HCT116 (cell line): ENCODE results near the gene ARAP1. TPM values are rescaled to one million over a fixed set of nuclear protein-coding genes. Genes with fewer than 3 reads are reported as not detected.
A peak's percentile ranks its signal among the peaks of the same experiment; 100 is the strongest.

Experiments
- ATAC-seq: fragments of 200-7000 bp; cut with Tn5 transposase; 2 replicates; pipeline ENCODE4 v1.9.1; 2020; ENCODE audit warnings: mild to moderate bottlenecking, moderate library complexity
- BruUV-seq: library from RNA; stranded (reverse); fragments of 400-500 nt; replicated peaks from 2 replicates; lab custom pipeline; 2021; lab: Mats Ljungman, UMichigan
- CTCF ChIA-PET: fragments of 300-600 bp; sonication (Branson Sonifier 250); formaldehyde crosslinking; loops from one replicate; lab custom pipeline; 2021; ENCODE audit warnings: antibody characterized with exemption; lab: Charles Lee
- POLR2A ChIA-PET: fragments of 300-600, 350-600 bp; sonication (Branson Sonifier 250); formaldehyde crosslinking; loops from one replicate; lab custom pipeline; 2021; ENCODE audit warnings: antibody characterized with exemption; lab: Charles Lee
- RAD21 ChIA-PET, 2 experiments: fragments of 300-600 bp; sonication (Branson Sonifier 250); formaldehyde crosslinking; loops; one replicate each; lab custom pipeline; 2023; ENCODE audit warnings: low total read pairs in 2 of 2; ENCODE audit not compliant: uncharacterized antibody in 2 of 2, unreplicated experiment in 2 of 2, low non-redundant PET in 1 of 2; lab: Charles Lee
- DNase-seq: peaks from one replicate; pipeline ENCODE4 v3.0.0-alpha.2; 2010; ENCODE audit warnings: low read depth, low spot score
- H2AFZ ChIP-seq: fragments of 200-600 bp; shearing (Covaris generic), sonication (generic); 2 replicates; pipeline ENCODE4 v1.6.1; 2017; ENCODE audit warnings: low read depth, mixed run types, mixed read lengths, antibody characterized with exemption, low read length; ENCODE audit not compliant: poor library complexity, severe bottlenecking
- H3K27ac ChIP-seq: 2 replicates; pipeline ENCODE4 v1.5.1; 2012; ENCODE audit warnings: low read depth, low read length
- H3K27me3 ChIP-seq: fragments of 200-600 bp; sonication (generic); 2 replicates; pipeline ENCODE4 v1.6.1; 2016; ENCODE audit warnings: mixed run types, low read length, mixed read lengths; ENCODE audit not compliant: insufficient read depth
- H3K36me3 ChIP-seq, 2 experiments: fragments of 200-500 bp in 1 of 2; fragments of 200-600 bp in 1 of 2; sonication (Bioruptor generic) in 1 of 2; sonication (generic) in 1 of 2; 2 replicates each; pipeline versions ENCODE4 v1.5.1 to v1.6.1; 2014 to 2016; ENCODE audit warnings: low read length in 2 of 2, inconsistent platforms in 1 of 2, mixed read lengths in 1 of 2, mixed run types in 1 of 2; ENCODE audit not compliant: insufficient read depth in 2 of 2, control insufficient read depth in 1 of 2
- H3K4me1 ChIP-seq, 2 experiments: fragments of 200-600 bp in 1 of 2; sonication (generic) in 1 of 2; 2 replicates each; pipeline versions ENCODE4 v1.5.1 to v1.6.1; 2012 to 2017; ENCODE audit warnings: low read length in 2 of 2, inconsistent platforms in 1 of 2, mild to moderate bottlenecking in 1 of 2, mixed read lengths in 1 of 2, mixed run types in 1 of 2, moderate library complexity in 1 of 2; ENCODE audit not compliant: insufficient read depth in 2 of 2, control insufficient read depth in 1 of 2
- H3K4me2 ChIP-seq: fragments of 200-600 bp; sonication (generic); 2 replicates; pipeline ENCODE4 v1.6.1; 2017; ENCODE audit warnings: mixed run types, low read length, mixed read lengths
- H3K4me3 ChIP-seq, 2 experiments: fragments of 200-600 bp in 1 of 2; sonication (generic) in 1 of 2; replicated peaks in 1 of 2; 2 replicates each; pipeline ENCODE4 v1.5.1; 2011 to 2016; ENCODE audit warnings: low read length in 2 of 2, control low read depth in 1 of 2, low read depth in 1 of 2, mild to moderate bottlenecking in 1 of 2, mixed read lengths in 1 of 2, mixed run types in 1 of 2
- H3K79me2 ChIP-seq: fragments of 200-600 bp; sonication (generic); 2 replicates; pipeline ENCODE4 v1.6.1; 2017; ENCODE audit warnings: mild to moderate bottlenecking, mixed run types, low read length, moderate library complexity, mixed read lengths; ENCODE audit not compliant: insufficient read depth
- H3K9ac ChIP-seq: fragments of 200-600 bp; sonication (generic); 2 replicates; pipeline ENCODE4 v1.6.1; 2016; ENCODE audit warnings: low read length, mixed read lengths
- H3K9me2 ChIP-seq: fragments of 200-600 bp; sonication (generic), shearing (Covaris generic); 2 replicates; pipeline ENCODE4 v1.6.1; 2017; ENCODE audit warnings: mixed run types, mild to moderate bottlenecking, moderate library complexity; ENCODE audit not compliant: insufficient read depth
- H3K9me3 ChIP-seq, 2 experiments: fragments of 200-500 bp in 1 of 2; fragments of 200-600 bp in 1 of 2; sonication (Bioruptor generic) in 1 of 2; sonication (generic) in 1 of 2; 2 replicates each; pipeline ENCODE4 v1.6.1; 2014 to 2017; ENCODE audit warnings: low read length in 2 of 2, mixed read lengths in 2 of 2, inconsistent platforms in 1 of 2, low read depth in 1 of 2, mild to moderate bottlenecking in 1 of 2, mixed run types in 1 of 2, moderate library complexity in 1 of 2; ENCODE audit not compliant: control insufficient read depth in 1 of 2, insufficient read depth in 1 of 2
- H4K20me1 ChIP-seq: fragments of 200-600 bp; sonication (generic), shearing (Covaris generic); 2 replicates; pipeline ENCODE4 v1.6.1; 2017; ENCODE audit warnings: mixed run types, mild to moderate bottlenecking, moderate library complexity; ENCODE audit not compliant: insufficient read depth
- CEBPB ChIP-seq: IDR thresholded peaks from 2 replicates; pipeline ENCODE4 v1.6.1; 2012; ENCODE audit warnings: low read depth
- EGR1 ChIP-seq: IDR thresholded peaks from 2 replicates; pipeline ENCODE4 v1.6.1; 2012; ENCODE audit warnings: low read depth
- EZH2 ChIP-seq: fragments of 200-600 bp; sonication (generic); IDR thresholded peaks from 2 replicates; pipeline ENCODE4 v1.6.1; 2017; ENCODE audit warnings: antibody characterized with exemption, mixed run types
- EZH2phosphoT487 ChIP-seq: fragments of 200-600 bp; IDR thresholded peaks from 2 replicates; pipeline ENCODE4 v1.6.1; 2018; ENCODE audit warnings: antibody characterized with exemption, borderline replicate concordance
- FOSL1 ChIP-seq: IDR thresholded peaks from 2 replicates; pipeline ENCODE4 v1.6.1; 2012; ENCODE audit warnings: low read depth
- JUND ChIP-seq: IDR thresholded peaks from 2 replicates; pipeline ENCODE4 v1.6.1; 2012
- POLR2A ChIP-seq: IDR thresholded peaks from 2 replicates; pipeline ENCODE4 v1.7.0; 2011; ENCODE audit warnings: borderline replicate concordance; ENCODE audit not compliant: insufficient read depth, insufficient read length; ENCODE audit errors: extremely low read depth
- POLR2AphosphoS5 ChIP-seq: IDR thresholded peaks from 2 replicates; pipeline ENCODE4 v1.6.1; 2011; ENCODE audit warnings: mild to moderate bottlenecking, low read depth, low read length, moderate library complexity
- RAD21 ChIP-seq: IDR thresholded peaks from 2 replicates; pipeline ENCODE4 v1.6.1; 2012; ENCODE audit warnings: low read depth, mild to moderate bottlenecking
- SIN3A ChIP-seq: IDR thresholded peaks from 2 replicates; pipeline ENCODE4 v1.6.1; 2012; ENCODE audit warnings: low read depth
- SP1 ChIP-seq: IDR thresholded peaks from 2 replicates; pipeline ENCODE4 v1.6.1; 2012; ENCODE audit warnings: low read depth
- TCF7L2 ChIP-seq: IDR thresholded peaks from 2 replicates; pipeline ENCODE4 v1.7.0; 2011; ENCODE audit warnings: borderline replicate concordance, inconsistent platforms; ENCODE audit not compliant: insufficient read depth, insufficient read length; ENCODE audit errors: extremely low read depth
- ZNF274 ChIP-seq: fragments of 200-500 bp; sonication (Bioruptor generic); IDR thresholded peaks from 2 replicates; pipeline ENCODE4 v1.6.1; 2014; ENCODE audit warnings: mild to moderate bottlenecking, low read depth, low read length, inconsistent platforms
- intact Hi-C: fragments of 100-400 bp; cut with micrococcal nuclease; formaldehyde crosslinking; loops from 2 replicates; pipeline ENCODE4 v1.10.0; 2022
- total RNA-seq: library from RNA; stranded (reverse); gene quantifications from one replicate; pipeline ENCODE4 v1.2.1, GENCODE V29; 2021; ENCODE audit not compliant: unreplicated experiment
- TF ChIP-seq, protein P1 (sequence below): IDR thresholded peaks from 2 replicates; pipeline ENCODE4 v1.6.1; 2012
- TF ChIP-seq, protein P2 (sequence below): IDR thresholded peaks from 2 replicates; pipeline ENCODE4 v1.6.1; 2012; ENCODE audit warnings: low read depth
- TF ChIP-seq, protein P3 (sequence below): IDR thresholded peaks from 2 replicates; pipeline ENCODE4 v1.6.1; 2012

The ARAP1 gene
- total RNA-seq, 1 experiment from 2014 or later: 57.4 TPM

DNA sequence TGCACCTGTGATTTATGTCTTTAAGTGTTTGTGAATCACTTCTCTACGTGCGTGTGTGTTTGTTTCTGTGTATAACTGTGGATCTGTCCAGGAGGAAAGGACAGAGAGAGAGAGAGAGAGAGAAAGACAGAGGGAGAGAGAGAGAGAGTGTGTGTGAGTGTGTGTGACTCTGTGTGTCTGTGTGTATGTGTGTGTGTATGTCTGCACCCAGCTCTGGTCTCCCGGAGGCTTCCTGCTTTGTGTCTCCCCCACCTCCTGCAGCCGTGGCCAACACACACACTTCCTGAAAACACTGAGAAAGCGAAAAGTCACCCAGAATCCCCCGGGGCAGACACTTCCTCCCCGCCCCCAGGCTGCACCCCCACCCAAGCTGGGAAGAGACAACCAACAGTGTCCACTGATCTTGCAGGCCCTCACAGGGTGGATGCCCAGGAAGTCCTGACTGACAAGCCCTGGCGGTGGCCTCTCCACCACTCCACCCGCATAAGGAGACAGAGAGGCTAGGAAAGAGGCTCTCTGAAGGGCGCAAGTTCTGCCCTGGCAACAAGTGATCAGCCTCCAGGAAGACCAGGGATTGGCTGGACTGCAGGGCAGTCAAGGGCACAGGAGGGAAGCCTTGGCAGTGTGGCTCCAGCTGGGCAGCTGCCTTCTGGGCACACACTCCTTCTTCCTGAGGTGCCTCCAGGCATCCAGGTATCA, 30.0 kb downstream of the ARAP1 start:
- Histone ChIP-seq H4K20me1 (no peaks in the 10 kb centered on the region), H3K4me1 (peaks cover 8 to 21% of the 10 kb centered on the region in 2 experiments), H3K4me2 (peak overlapping the region; percentile 94), H3K36me3 (no peaks in the 10 kb centered on the region), H3K27ac (peak overlapping the region; percentile 71), H3K4me3 (peak overlapping the region; percentile 57 to 64), H3K9ac (peak overlapping the region; percentile 69), H2AFZ (peak overlapping the region; percentile 49), H3K27me3 (no peaks in the 10 kb centered on the region), H3K9me2 (no peaks in the 10 kb centered on the region), H3K9me3 (no peaks in the 10 kb centered on the region), H3K79me2 (peaks cover 25% of the 10 kb centered on the region)
- BruUV-seq: no TSS peak
- RAD21 ChIA-PET: interaction anchor here in 1 of 2 experiments (1.4 kb wide), 1 partner anchor 455 kb away, joined by 3 read pairs; no protein-coding TSS in a partner anchor
- no peak; the same call in 1 of the 2 replicates for TF ChIP-seq SIN3A
- TF ChIP-seq EZH2: no peak
- TF ChIP-seq, protein P1, sequence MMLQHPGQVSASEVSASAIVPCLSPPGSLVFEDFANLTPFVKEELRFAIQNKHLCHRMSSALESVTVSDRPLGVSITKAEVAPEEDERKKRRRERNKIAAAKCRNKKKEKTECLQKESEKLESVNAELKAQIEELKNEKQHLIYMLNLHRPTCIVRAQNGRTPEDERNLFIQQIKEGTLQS: no peak
- TF ChIP-seq POLR2AphosphoS5: peak; percentile 72
- TF ChIP-seq EZH2phosphoT487: no peak
- TF ChIP-seq POLR2A: peak; percentile 25
- no peak for TF ChIP-seq FOSL1
- TF ChIP-seq SP1: peak; percentile 76
- POLR2A ChIA-PET: interaction anchor here (1.7 kb wide), 1 partner anchor 28 kb away, joined by 3 read pairs; no protein-coding TSS in a partner anchor
- peak; percentile 81 for DNase-seq
- CTCF ChIA-PET: interaction anchor here (0.7 to 3.7 kb wide), 6 partner anchors 38 to 455 kb away, joined by 3 to 27 read pairs (median 3); partner anchors contain the start of genes ATG16L2 and STARD10
- intact Hi-C loops: no loop called here
- peak; percentile 99 for ATAC-seq

DNA sequence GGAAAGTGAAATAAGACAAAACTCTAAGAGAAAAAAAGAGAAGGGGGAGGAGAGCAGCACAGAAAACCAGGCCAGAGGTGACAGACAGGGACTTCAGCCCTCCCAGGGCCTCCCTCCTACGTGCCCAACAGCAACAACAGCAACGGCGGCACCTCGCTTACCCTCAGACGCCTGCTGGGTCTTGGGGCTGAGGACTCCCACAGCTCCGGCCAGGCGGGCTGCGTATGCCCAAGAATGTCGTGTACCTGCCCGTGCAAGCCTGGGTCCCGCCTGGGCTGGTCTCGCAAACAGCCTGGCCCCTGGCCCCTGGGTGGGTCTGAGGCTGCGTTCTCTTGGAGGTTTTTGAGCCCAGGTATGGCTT, 30.5 kb downstream of the ARAP1 start:
- H3K4me1 ChIP-seq: peaks cover 8 to 21% of the 10 kb centered on the region in 2 experiments
- no peaks in the 10 kb centered on the region for H3K9me3 ChIP-seq
- intact Hi-C loops: no loop called here
- ChIA-PET RAD21 (no interaction called here), POLR2A (interaction anchor here (1.7 kb wide), 1 partner anchor 29 kb away, joined by 3 read pairs; no protein-coding TSS in a partner anchor), CTCF (no interaction called here)
- H2AFZ ChIP-seq: no peak overlapping the region
- peaks cover 25% of the 10 kb centered on the region for H3K79me2 ChIP-seq
- H3K9ac ChIP-seq: peak overlapping the region; percentile 69
- ATAC-seq (no peak), DNase-seq (no peak)
- no peaks in the 10 kb centered on the region for H3K9me2 ChIP-seq
- H3K4me2 ChIP-seq: peak overlapping the region; percentile 94
- peak overlapping the region; percentile 57 to 64 for H3K4me3 ChIP-seq
- no peaks in the 10 kb centered on the region; a peak in 1 of 4 replicates for H3K36me3 ChIP-seq
- no peaks in the 10 kb centered on the region for H4K20me1 ChIP-seq
- BruUV-seq: TSS peak; percentile 70
- peak overlapping the region; percentile 71 for H3K27ac ChIP-seq
- H3K27me3 ChIP-seq: no peaks in the 10 kb centered on the region
- TF ChIP-seq, protein P2, sequence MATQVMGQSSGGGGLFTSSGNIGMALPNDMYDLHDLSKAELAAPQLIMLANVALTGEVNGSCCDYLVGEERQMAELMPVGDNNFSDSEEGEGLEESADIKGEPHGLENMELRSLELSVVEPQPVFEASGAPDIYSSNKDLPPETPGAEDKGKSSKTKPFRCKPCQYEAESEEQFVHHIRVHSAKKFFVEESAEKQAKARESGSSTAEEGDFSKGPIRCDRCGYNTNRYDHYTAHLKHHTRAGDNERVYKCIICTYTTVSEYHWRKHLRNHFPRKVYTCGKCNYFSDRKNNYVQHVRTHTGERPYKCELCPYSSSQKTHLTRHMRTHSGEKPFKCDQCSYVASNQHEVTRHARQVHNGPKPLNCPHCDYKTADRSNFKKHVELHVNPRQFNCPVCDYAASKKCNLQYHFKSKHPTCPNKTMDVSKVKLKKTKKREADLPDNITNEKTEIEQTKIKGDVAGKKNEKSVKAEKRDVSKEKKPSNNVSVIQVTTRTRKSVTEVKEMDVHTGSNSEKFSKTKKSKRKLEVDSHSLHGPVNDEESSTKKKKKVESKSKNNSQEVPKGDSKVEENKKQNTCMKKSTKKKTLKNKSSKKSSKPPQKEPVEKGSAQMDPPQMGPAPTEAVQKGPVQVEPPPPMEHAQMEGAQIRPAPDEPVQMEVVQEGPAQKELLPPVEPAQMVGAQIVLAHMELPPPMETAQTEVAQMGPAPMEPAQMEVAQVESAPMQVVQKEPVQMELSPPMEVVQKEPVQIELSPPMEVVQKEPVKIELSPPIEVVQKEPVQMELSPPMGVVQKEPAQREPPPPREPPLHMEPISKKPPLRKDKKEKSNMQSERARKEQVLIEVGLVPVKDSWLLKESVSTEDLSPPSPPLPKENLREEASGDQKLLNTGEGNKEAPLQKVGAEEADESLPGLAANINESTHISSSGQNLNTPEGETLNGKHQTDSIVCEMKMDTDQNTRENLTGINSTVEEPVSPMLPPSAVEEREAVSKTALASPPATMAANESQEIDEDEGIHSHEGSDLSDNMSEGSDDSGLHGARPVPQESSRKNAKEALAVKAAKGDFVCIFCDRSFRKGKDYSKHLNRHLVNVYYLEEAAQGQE: no peak
- no peak for TF ChIP-seq POLR2A
- TF ChIP-seq SIN3A: no peak
- no peak for TF ChIP-seq FOSL1
- TF ChIP-seq TCF7L2: no peak
- TF ChIP-seq EGR1: no peak
- TF ChIP-seq JUND: no peak
- no peak for TF ChIP-seq EZH2phosphoT487
- TF ChIP-seq RAD21: no peak
- no peak for TF ChIP-seq ZNF274
- no peak for TF ChIP-seq CEBPB
- no peak for TF ChIP-seq POLR2AphosphoS5
- TF ChIP-seq, protein P3, sequence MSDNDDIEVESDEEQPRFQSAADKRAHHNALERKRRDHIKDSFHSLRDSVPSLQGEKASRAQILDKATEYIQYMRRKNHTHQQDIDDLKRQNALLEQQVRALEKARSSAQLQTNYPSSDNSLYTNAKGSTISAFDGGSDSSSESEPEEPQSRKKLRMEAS: no peak
